MCF 10A (cell line): Measurements from ENCODE around the gene KISS1. TPM values are rescaled to one million over a fixed set of nuclear protein-coding genes. Genes with fewer than 3 reads are reported as not detected.

Experiments
- BruUV-seq: library from RNA; stranded (reverse); fragments of 400-500 nt; replicated peaks from 2 replicates; lab custom pipeline; 2021; lab: Mats Ljungman, UMichigan
- CTCF ChIA-PET: fragments of 300-600 bp; sonication (Branson Sonifier 250); formaldehyde crosslinking; extraction: SDS; loops from one replicate; lab custom pipeline; 2021; ENCODE audit warnings: antibody characterized with exemption, inconsistent platforms; lab: Yijun Ruan, JAX
- POLR2A ChIA-PET: fragments of 300-600, 350-650 bp; sonication (Branson Sonifier 250); formaldehyde crosslinking; extraction: SDS; loops from one replicate; lab custom pipeline; 2020; ENCODE audit warnings: antibody characterized with exemption, inconsistent platforms; lab: Yijun Ruan, JAX
- DNase-seq: peaks from one replicate; pipeline ENCODE4 v3.0.0-alpha.2; 2018; ENCODE audit not compliant: unreplicated experiment
- H3K27ac Mint-ChIP-seq: one replicate; pipeline ENCODE4 v1.8.0; 2022; ENCODE audit warnings: mild to moderate bottlenecking, low read depth, mixed read lengths; ENCODE audit not compliant: unreplicated experiment
- H3K27me3 Mint-ChIP-seq: one replicate; pipeline ENCODE4 v1.8.0; 2022; ENCODE audit warnings: mixed read lengths; ENCODE audit not compliant: insufficient read depth, unreplicated experiment
- H3K36me3 Mint-ChIP-seq: one replicate; pipeline ENCODE4 v1.8.0; 2022; ENCODE audit warnings: mild to moderate bottlenecking, moderate library complexity, mixed read lengths; ENCODE audit not compliant: insufficient read depth, unreplicated experiment
- H3K4me1 Mint-ChIP-seq: one replicate; pipeline ENCODE4 v1.8.0; 2022; ENCODE audit warnings: mixed read lengths; ENCODE audit not compliant: insufficient read depth, unreplicated experiment
- H3K4me3 Mint-ChIP-seq: one replicate; pipeline ENCODE4 v1.8.0; 2022; ENCODE audit warnings: mild to moderate bottlenecking, moderate library complexity, mixed read lengths; ENCODE audit not compliant: unreplicated experiment
- H3K9me3 Mint-ChIP-seq: one replicate; pipeline ENCODE4 v1.8.0; 2022; ENCODE audit warnings: mixed read lengths; ENCODE audit not compliant: unreplicated experiment
- CTCF ChIP-seq: fragments of 200-600 bp; IDR thresholded peaks from one replicate; pipeline ENCODE4 v1.8.0; 2022; ENCODE audit warnings: antibody characterized with exemption, mild to moderate bottlenecking; ENCODE audit not compliant: unreplicated experiment
- intact Hi-C: fragments of 100-400 bp; cut with micrococcal nuclease; formaldehyde crosslinking; loops from 2 replicates; pipeline ENCODE4 v1.14.1; 2022
- total RNA-seq: library from RNA; stranded (reverse); gene quantifications from 2 replicates; pipeline ENCODE4 v1.2.3, GENCODE V29; 2022

KISS1 gene
- total RNA-seq, 1 experiment from 2014 or later: not detected

GRCh38 chr1:204217648-204218000, 21.3 kb upstream of the KISS1 start:
- H3K36me3 Mint-ChIP-seq: peaks cover 17% of the 10 kb centered on the region
- H3K4me1 Mint-ChIP-seq: peaks cover 6% of the 10 kb centered on the region
- H3K9me3 Mint-ChIP-seq: no peaks in the 10 kb centered on the region
- H3K4me3 Mint-ChIP-seq: no peak overlapping the region
- ChIA-PET POLR2A (interaction anchor here (1.3 kb wide), 1 partner anchor 12 kb away, joined by 4 read pairs; no protein-coding TSS in a partner anchor), CTCF (interaction anchor here (0.7 to 6.8 kb wide), 6 partner anchors 11 to 713 kb away, joined by 3 to 110 read pairs (median 5); no protein-coding TSS in a partner anchor)
- no peak for TF ChIP-seq CTCF
- intact Hi-C loops: no loop called here
- no peak for DNase-seq
- H3K27ac Mint-ChIP-seq: no peak overlapping the region
- no TSS peak for BruUV-seq
- H3K27me3 Mint-ChIP-seq: no peaks in the 10 kb centered on the region

- Mint-ChIP-seq H3K27ac (no peak overlapping the region), H3K36me3 (peaks cover 17% of the 10 kb centered on the region), H3K27me3 (no peaks in the 10 kb centered on the region), H3K9me3 (no peaks in the 10 kb centered on the region), H3K4me1 (peaks cover 6% of the 10 kb centered on the region), H3K4me3 (no peak overlapping the region)
- CTCF ChIA-PET: interaction anchor here (0.6 to 6.8 kb wide), 11 partner anchors 11 to 1011 kb away, joined by 3 to 110 read pairs (median 4); no protein-coding TSS in a partner anchor
- POLR2A ChIA-PET: interaction anchor here (1.0 to 1.4 kb wide), 4 partner anchors 10 to 182 kb away, joined by 3 to 6 read pairs (median 4); no protein-coding TSS in a partner anchor
- DNase-seq: no peak
- no peak for TF ChIP-seq CTCF
- intact Hi-C loops: no loop called here
- BruUV-seq: no TSS peak
These were observed 20.8 kb upstream of the KISS1 start for GRCh38 chr1:204216880-204217647.

DNA sequence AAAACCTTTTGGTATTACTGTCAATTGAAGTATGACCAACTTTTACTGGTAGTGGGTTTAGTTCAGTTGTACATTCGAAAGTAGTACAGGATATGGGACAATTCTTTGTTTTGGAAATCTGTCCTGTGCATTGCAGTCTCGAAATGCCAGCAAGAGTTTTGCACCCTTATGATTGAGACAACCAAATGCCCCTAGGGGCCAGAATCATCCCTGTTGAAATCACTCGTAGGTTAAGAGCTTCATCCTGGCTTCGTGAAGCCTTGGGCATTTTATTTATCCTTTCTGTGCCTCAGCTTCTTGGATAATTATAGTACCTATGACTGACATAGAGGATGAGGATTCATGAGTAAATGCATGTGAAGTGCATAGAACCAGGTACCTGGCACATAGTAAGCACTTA, 19.9 kb upstream of the KISS1 start:
- Mint-ChIP-seq H3K36me3 (peaks cover 10% of the 10 kb centered on the region), H3K9me3 (no peaks in the 10 kb centered on the region), H3K4me3 (no peak overlapping the region), H3K27me3 (no peaks in the 10 kb centered on the region), H3K27ac (no peak overlapping the region), H3K4me1 (peaks cover 6% of the 10 kb centered on the region)
- TF ChIP-seq CTCF: peak; percentile 7
- peak; percentile 37 for DNase-seq
- CTCF ChIA-PET: interaction anchor here (0.6 to 6.8 kb wide), 11 partner anchors 10 to 355 kb away, joined by 3 to 110 read pairs (median 4); no protein-coding TSS in a partner anchor
- no TSS peak for BruUV-seq
- intact Hi-C loops: no loop called here
- POLR2A ChIA-PET: interaction anchor here (0.8 to 1.4 kb wide), 5 partner anchors 9 to 354 kb away, joined by 3 to 6 read pairs (median 4); no protein-coding TSS in a partner anchor
